Epithelial cell of proximal tubule (primary cell): ENCODE data around the gene WTIP. TPM values are rescaled to one million over a fixed set of nuclear protein-coding genes. Genes with fewer than 3 reads are reported as not detected.
"Not testable (repeated sequence)": the region's sequence is repeated elsewhere in the genome, so short reads cannot be mapped to it uniquely, and the experiment has no call there.

Experiments used
- DNase-seq: peaks from one replicate; pipeline ENCODE4 v3.0.0-alpha.2; 2011; ENCODE audit warnings: low read depth
- H3K4me3 ChIP-seq: 2 replicates; pipeline ENCODE4 v1.5.1; 2011; ENCODE audit warnings: low read depth, mild to moderate bottlenecking, low read length
- CTCF ChIP-seq: conservative IDR thresholded peaks from 2 replicates; pipeline ENCODE4 v1.5.1; 2012; ENCODE audit warnings: low read depth, mild to moderate bottlenecking, low read length
- total RNA-seq: library from RNA; depleted of rRNA; stranded (reverse); fragments of >200 nt; gene quantifications from 2 replicates; pipeline ENCODE4 v1.2.3, GENCODE V29; 2015

Gene WTIP
- total RNA-seq, 1 donor from 2014 or later: 4.5 TPM

GRCh38 chr19:34474233-34474989 lies 7.1 kb upstream of the WTIP start:
- TF ChIP-seq CTCF: no peak
- no peak for DNase-seq
- no peak overlapping the region for H3K4me3 ChIP-seq

GRCh38 chr19:34475026-34475974 lies 6.3 kb upstream of the WTIP start:
- no peak for TF ChIP-seq CTCF
- DNase-seq: peak; percentile 9
- H3K4me3 ChIP-seq: no peak overlapping the region

GRCh38 chr19:34475975-34476594 lies 5.5 kb upstream of the WTIP start:
- no peak for DNase-seq
- TF ChIP-seq CTCF: no peak
- no peak overlapping the region for H3K4me3 ChIP-seq

GRCh38 chr19:34478496-34478895 lies 3.1 kb upstream of the WTIP start:
- DNase-seq, H3K4me3 ChIP-seq: not testable (repeated sequence)

GRCh38 chr19:34479396-34479795 lies 2.2 kb upstream of the WTIP start:
- no peak overlapping the region for H3K4me3 ChIP-seq
- no peak for TF ChIP-seq CTCF
- DNase-seq: no peak

- DNase-seq: no peak
- H3K4me3 ChIP-seq: no peak overlapping the region
These were observed 1.1 kb upstream of the WTIP start for GRCh38 chr19:34480491-34480890.

More at GRCh38 chr19:34480491-34480890, 1.1 kb upstream of the WTIP start:
- TF ChIP-seq CTCF: no peak
